Pancreas (tissue), 10 donors: ENCODE data around the gene MAP2K5. TPM values are rescaled to one million over a fixed set of nuclear protein-coding genes. Genes with fewer than 3 reads are reported as not detected.

Experiments used
- ATAC-seq, 4 donors: fragments of 200-7000 bp; cut with Tn5 transposase; one replicate each; pipeline versions ENCODE4 v1.8.0 to v1.9.1; 2020; ENCODE audit warnings: mild to moderate bottlenecking in 4 of 4, moderate library complexity in 4 of 4
- DNase-seq, 6 donors: peaks; one replicate each; pipeline ENCODE4 v3.0.0-alpha.2; 2020
- FAIRE-seq: peaks from 2 replicates; lab custom pipeline; 2012; peaks lifted over from hg19 to GRCh38; lab: Jason Lieb, UNC
- H3K27ac ChIP-seq, 4 donors: fragments of 200-600 bp; sonication (generic); 1 replicate in 3 of 4; 2 replicates in 1 of 4; pipeline versions ENCODE4 v1.5.0 to v1.8.0; 2020
- H3K27me3 ChIP-seq, 4 donors: fragments of 200-600 bp; one replicate each; pipeline ENCODE4 v1.8.0; 2021
- H3K36me3 ChIP-seq, 3 donors: fragments of 200-600 bp; sonication (generic) in 1 of 3; one replicate each; pipeline versions ENCODE4 v1.5.0 to v1.8.0; 2020 to 2021
- H3K4me1 ChIP-seq, 3 donors: fragments of 200-600 bp; one replicate each; pipeline ENCODE4 v1.8.0; 2021
- H3K4me3 ChIP-seq, 4 donors: fragments of 200-600 bp; sonication (generic) in 2 of 4; one replicate each; pipeline versions ENCODE4 v1.5.0 to v1.8.0; 2020 to 2021
- H3K9me3 ChIP-seq, 4 donors: fragments of 200-600 bp; one replicate each; pipeline ENCODE4 v1.8.0; 2021
- WGBS, 2 donors: extraction: QIAGEN DNeasy Blood & Tissue Kit; methylation state at CpG; one replicate each; pipeline ENCODE4 v1.1.7; 2013; 5-methylcytosine and 5-hydroxymethylcytosine counted together
- intact Hi-C, 3 donors: fragments of 100-400 bp; cut with DNase I; formaldehyde crosslinking; loops; one replicate each; pipeline versions ENCODE4 v1.11.1 to v1.14.2; 2022
- polyA plus RNA-seq, 2 donors: library from polyadenylated mRNA; stranded (reverse); fragments of 200-250 nt; gene quantifications; one replicate each; pipeline ENCODE4 v1.2.3, GENCODE V29; 2013
- total RNA-seq, 6 donors: library from RNA; stranded (reverse); fragmentation: NEBNext Ultra II Directional in 4 of 6; extraction: Animal tissue kit (Norgen Biotek cat#: 25700) in 4 of 6; gene quantifications; one replicate each; pipeline versions ENCODE4 v1.2.1 to v1.2.4, GENCODE V29; 2021 to 2023
- TF ChIP-seq, protein P1 (sequence below), 4 donors: fragments of 200-600 bp; sonication (generic) in 3 of 4; IDR thresholded peaks; one replicate each; pipeline versions ENCODE4 v1.5.0 to v1.8.0; 2021; ENCODE audit warnings: antibody characterized with exemption in 4 of 4
- donor health status: healthy with polysubstance abuse.
- donor health status: DM: no; HTN: no; CAD: no; lungs with moderate emphysema.
- donor health status: DM: no; HTN: no; CAD: no.
- donor health status: control.
- donor health status: control.
- donor health status: Bipolar disorder and iron deficiency.
- donor health status: DM: yes; HTN: yes; CAD: no.
- donor health status: DM: no; HTN: no; CAD: no.
- donor health status: DM: no; HTN: no; CAD: no.
- donor health status: DM: yes; HTN: yes; CAD: no.

Gene MAP2K5
- total and polyA plus RNA-seq, 8 donors = 5.5 to 14.8 (median 10.0) TPM

DNA sequence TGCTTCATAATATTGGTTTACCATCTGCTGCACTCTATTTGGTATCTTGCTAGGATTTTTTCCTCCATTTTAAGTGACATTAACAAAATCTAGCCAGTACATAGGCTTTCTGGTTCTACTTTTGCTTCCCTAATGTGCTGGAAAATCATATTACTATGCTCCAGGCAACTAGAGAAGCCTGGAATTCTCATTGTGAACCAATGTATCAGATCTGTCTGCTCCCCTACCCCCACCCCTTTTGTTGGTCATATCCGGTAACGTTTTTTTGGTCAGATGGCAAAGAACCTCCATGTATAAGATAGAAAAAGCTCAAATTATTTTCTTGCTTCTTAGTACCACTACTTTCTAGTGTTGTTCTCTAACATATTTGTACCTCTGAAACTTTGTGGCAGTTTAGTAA, 17.1 kb downstream of the MAP2K5 start:
- Histone ChIP-seq H3K4me3 (no peak overlapping the region), H3K27ac (no peak overlapping the region), H3K27me3 (no peaks in the 10 kb centered on the region), H3K36me3 (no peaks in the 10 kb centered on the region), H3K4me1 (no peaks in the 10 kb centered on the region), H3K9me3 (no peaks in the 10 kb centered on the region)
- TF ChIP-seq, protein P1, sequence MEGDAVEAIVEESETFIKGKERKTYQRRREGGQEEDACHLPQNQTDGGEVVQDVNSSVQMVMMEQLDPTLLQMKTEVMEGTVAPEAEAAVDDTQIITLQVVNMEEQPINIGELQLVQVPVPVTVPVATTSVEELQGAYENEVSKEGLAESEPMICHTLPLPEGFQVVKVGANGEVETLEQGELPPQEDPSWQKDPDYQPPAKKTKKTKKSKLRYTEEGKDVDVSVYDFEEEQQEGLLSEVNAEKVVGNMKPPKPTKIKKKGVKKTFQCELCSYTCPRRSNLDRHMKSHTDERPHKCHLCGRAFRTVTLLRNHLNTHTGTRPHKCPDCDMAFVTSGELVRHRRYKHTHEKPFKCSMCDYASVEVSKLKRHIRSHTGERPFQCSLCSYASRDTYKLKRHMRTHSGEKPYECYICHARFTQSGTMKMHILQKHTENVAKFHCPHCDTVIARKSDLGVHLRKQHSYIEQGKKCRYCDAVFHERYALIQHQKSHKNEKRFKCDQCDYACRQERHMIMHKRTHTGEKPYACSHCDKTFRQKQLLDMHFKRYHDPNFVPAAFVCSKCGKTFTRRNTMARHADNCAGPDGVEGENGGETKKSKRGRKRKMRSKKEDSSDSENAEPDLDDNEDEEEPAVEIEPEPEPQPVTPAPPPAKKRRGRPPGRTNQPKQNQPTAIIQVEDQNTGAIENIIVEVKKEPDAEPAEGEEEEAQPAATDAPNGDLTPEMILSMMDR (IDR thresholded peaks at IDR 0.05) = no peak
- 96 to 100% methylated on average over 2 of the region's 2 CpGs for WGBS, 2 donors
- intact Hi-C loops = no loop called here
- FAIRE-seq (no peak), DNase-seq (no peak), ATAC-seq (no peak)

DNA sequence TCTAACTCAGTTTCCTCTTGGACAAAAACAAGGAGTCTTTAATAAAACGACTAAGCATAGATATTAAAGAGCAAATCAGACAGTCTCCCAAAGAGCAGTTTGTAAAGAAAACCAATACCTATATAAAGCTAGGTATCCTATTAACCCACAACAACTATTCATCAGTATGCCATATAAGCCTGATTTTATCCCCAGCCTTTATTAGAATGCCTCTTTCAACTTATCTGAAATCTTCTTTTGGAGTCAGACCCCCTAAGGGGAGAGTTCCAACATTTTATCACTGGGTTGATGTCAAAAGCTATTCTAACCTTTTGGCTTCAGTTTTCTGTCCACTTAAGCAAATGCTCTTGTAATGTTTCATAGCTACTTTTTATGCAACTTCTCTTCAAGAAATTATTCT, 17.8 kb downstream of the MAP2K5 start:
- no peaks in the 10 kb centered on the region for H3K4me1 ChIP-seq
- FAIRE-seq (no peak), DNase-seq (no peak), ATAC-seq (no peak)
- intact Hi-C loops = no loop called here
- H3K4me3 ChIP-seq = no peak overlapping the region
- H3K9me3 ChIP-seq = no peaks in the 10 kb centered on the region
- no peaks in the 10 kb centered on the region for H3K27me3 ChIP-seq
- TF ChIP-seq, protein P1 (IDR thresholded peaks at IDR 0.05) = no peak
- H3K36me3 ChIP-seq = no peaks in the 10 kb centered on the region
- no peak overlapping the region for H3K27ac ChIP-seq
- WGBS, 2 donors = 67 to 85% methylated on average over 1 of the region's 1 CpG

DNA sequence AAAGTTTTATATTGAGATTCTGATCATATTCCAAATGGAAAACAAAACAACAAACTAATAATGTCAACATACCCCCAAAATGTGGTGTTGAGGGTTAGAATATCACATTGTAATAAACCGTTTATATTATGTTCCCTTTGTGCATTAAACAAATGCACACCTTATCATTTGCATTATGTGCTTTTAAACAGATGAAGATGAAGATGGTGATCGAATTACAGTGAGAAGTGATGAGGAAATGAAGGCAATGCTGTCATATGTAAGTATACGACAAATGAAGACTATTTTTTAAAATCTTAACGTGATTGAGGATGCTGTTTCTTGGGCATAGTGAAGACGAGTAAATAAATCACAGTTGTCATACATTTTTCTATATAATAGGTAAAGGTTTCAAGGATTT, 20.6 kb downstream of the MAP2K5 start:
- H3K4me3 ChIP-seq = no peak overlapping the region
- DNase-seq (no peak), ATAC-seq (no peak), FAIRE-seq (no peak)
- no peaks in the 10 kb centered on the region for H3K27me3 ChIP-seq
- 90 to 92% methylated on average over 5 of the region's 5 CpGs for WGBS, 2 donors
- intact Hi-C loops = no loop called here
- TF ChIP-seq, protein P1 (IDR thresholded peaks at IDR 0.05) = no peak
- H3K9me3 ChIP-seq = no peaks in the 10 kb centered on the region
- no peaks in the 10 kb centered on the region for H3K4me1 ChIP-seq
- no peak overlapping the region for H3K27ac ChIP-seq
- no peaks in the 10 kb centered on the region for H3K36me3 ChIP-seq

DNA sequence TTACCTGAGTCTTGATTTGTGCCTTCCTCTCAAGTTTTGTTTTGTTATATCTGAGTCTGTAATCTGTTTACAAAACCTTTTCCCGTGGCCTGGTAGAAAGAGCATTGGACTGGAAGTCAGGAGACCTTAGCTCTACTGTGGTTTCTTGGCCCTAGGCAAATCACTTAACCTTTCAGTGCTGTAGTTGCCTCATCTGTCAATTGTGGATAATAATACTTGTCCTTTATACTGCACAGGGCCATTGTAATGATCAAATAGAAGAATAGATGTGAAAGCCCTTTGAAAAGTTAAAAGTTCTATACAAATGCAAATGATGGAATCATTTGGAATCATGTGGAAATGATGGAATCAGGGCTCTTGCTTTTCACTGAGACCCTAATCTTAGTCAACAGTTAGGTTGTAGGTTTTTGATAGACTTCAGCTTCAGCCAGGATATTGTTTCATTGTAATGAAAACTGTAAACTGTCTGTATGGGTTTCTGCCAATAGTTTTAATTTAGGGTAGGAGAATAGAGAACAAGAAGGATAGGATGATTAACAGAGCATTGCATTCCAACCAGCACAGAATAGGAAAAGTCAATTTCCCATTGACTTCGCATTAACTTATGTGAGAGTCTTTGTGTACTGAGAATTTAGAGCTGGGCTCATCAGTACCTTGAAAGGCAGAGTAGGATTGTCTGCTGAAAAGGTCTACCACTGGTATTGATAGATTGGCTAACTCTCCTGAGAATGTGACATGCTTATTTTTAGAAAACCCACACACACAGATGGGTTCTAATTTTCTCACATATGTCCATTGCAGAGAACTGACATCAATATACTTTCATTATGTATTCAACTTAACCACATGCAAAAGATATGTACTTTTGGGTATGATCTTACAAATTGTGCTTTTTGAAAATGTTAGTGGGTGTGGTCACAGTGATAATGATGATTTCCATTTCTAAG, 21.8 kb downstream of the MAP2K5 start:
- H3K9me3 ChIP-seq = no peaks in the 10 kb centered on the region
- ATAC-seq (no peak), FAIRE-seq (no peak), DNase-seq (no peak)
- no peak overlapping the region for H3K4me3 ChIP-seq
- H3K4me1 ChIP-seq = no peaks in the 10 kb centered on the region
- 79 to 83% methylated on average over 2 of the region's 2 CpGs for WGBS, 2 donors
- TF ChIP-seq, protein P1 (IDR thresholded peaks at IDR 0.05) = no peak
- no peaks in the 10 kb centered on the region for H3K27me3 ChIP-seq
- H3K36me3 ChIP-seq = no peaks in the 10 kb centered on the region
- no peak overlapping the region for H3K27ac ChIP-seq
- intact Hi-C loops = no loop called here

DNA sequence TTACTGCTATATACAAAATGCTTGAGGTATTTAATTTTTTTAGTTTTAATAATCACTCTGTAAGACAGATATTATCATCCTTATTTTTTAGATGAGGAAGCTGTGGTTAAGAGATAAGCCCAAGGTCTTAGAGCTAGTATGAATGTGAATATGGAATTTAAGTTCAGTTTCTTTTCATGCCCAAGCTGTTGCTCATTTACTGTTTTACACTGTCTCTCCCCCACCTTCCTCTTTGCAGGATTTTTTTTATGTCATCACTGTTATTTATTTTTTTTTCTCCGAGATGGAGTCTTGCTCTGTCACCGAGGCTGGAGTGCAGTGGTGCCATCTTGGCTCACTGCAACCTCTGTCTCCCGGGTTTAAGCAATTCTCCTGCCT, 22.5 kb downstream of the MAP2K5 start:
- no peaks in the 10 kb centered on the region for H3K36me3 ChIP-seq
- DNase-seq (no peak), ATAC-seq (no peak), FAIRE-seq (no peak)
- H3K27me3 ChIP-seq = no peaks in the 10 kb centered on the region
- H3K27ac ChIP-seq = no peak overlapping the region
- 93 to 96% methylated on average over 3 of the region's 3 CpGs for WGBS, 2 donors
- no peak overlapping the region for H3K4me3 ChIP-seq
- no peaks in the 10 kb centered on the region for H3K9me3 ChIP-seq
- no peaks in the 10 kb centered on the region for H3K4me1 ChIP-seq
- TF ChIP-seq, protein P1 (IDR thresholded peaks at IDR 0.05) = no peak
- intact Hi-C loops = no loop called here
